ENCODE results near the gene CELF4. TPM values are rescaled to one million over a fixed set of nuclear protein-coding genes. Genes with fewer than 3 reads are reported as not detected.

The CELF4 gene
- total and polyA plus RNA-seq, 2 of the 4 experiments (the other 2 are of a cell fraction), result not detected

DNA sequence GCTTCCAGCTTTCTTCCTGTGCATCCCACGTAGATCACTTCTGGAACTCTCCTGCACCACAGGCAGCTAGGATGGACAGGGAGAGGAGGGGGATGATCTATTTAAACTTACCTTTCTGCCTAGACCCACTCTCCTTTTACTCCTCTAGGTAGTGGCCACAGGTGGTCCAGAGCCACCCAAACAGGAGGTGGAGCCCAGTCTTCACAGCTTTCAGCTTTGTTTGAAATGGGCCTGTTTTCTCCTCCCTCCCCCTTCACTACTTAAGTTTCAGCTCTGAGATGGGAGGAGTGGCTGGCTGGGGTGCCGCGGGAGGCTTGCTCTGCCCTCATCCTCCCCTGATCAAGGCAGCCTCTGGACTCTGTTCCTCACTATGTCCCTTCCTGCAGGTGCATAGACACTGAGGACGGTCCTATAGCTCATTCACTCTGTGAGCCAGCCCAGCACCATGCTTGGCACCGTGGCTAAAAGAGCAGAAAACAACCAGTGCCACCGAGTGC lies 12.6 kb upstream of the CELF4 start:
- Histone ChIP-seq H3K14ac (replicated peaks; ENCODE audit: low read depth, low read length) (no peak overlapping the region), H2BK15ac (ENCODE audit: low read depth, low read length) (no peak overlapping the region), H3K9me3 (ENCODE audit: control insufficient read depth, insufficient read depth, low read length) (no peaks in the 10 kb centered on the region), H3K4ac (ENCODE audit: low read depth, low read length) (no peak overlapping the region), H3K18ac (ENCODE audit: low read depth, low read length) (no peak overlapping the region), H3K27me3 (ENCODE audit: control insufficient read depth, insufficient read depth, low read length) (no peaks in the 10 kb centered on the region), H3K4me3 (ENCODE audit: insufficient read depth, low read depth, low read length) (no peak overlapping the region), H3K9me1 (ENCODE audit: insufficient read depth, low read length) (no peaks in the 10 kb centered on the region), H3K4me1 (ENCODE audit: control insufficient read depth, insufficient read depth, low read length) (no peaks in the 10 kb centered on the region), H3K36me3 (ENCODE audit: control insufficient read depth, insufficient read depth, low read length) (no peaks in the 10 kb centered on the region), H2AK5ac (ENCODE audit: low read depth, low read length) (no peak overlapping the region), H2AFZ (replicated peaks; ENCODE audit: low read length, poor library complexity) (no peak overlapping the region), H3K79me1 (ENCODE audit: low read depth in 1 of 2, low read length in 2 of 2) (no peaks in the 10 kb centered on the region), H4K91ac (ENCODE audit: insufficient read depth, low read depth, low read length) (no peak overlapping the region), H2BK120ac (ENCODE audit: low read depth, low read length) (no peak overlapping the region), H2BK5ac (ENCODE audit: low read depth, low read length, poor library complexity, severe bottlenecking) (no peak overlapping the region), H2BK20ac (ENCODE audit: low read depth, low read length) (no peak overlapping the region), H3K56ac (ENCODE audit: extremely low read depth, insufficient read depth, low read length) (no peak overlapping the region), H3K23ac (ENCODE audit: low read depth, low read length) (no peak overlapping the region), H4K20me1 (ENCODE audit: insufficient read depth, low read length) (no peaks in the 10 kb centered on the region), H4K5ac (ENCODE audit: low read depth, low read length) (no peak overlapping the region), H4K8ac (ENCODE audit: low read depth in 2 of 2, low read length in 2 of 2) (no peak overlapping the region), H3K9ac (ENCODE audit: low read depth, low read length) (no peak overlapping the region), H3K4me2 (ENCODE audit: low read depth, low read length) (no peak overlapping the region), H3K27ac (ENCODE audit: insufficient read depth, low read length) (no peak overlapping the region), H2AK9ac (replicated peaks; ENCODE audit: low read depth, low read length, poor library complexity) (no peak overlapping the region)
- TF ChIP-seq SMC3 (IDR thresholded peaks at IDR 0.05; ENCODE audit: low read depth, low read length) (no peak), CHD1 (IDR thresholded peaks at IDR 0.05; ENCODE audit: low read depth, low read length) (no peak), RCOR1 (IDR thresholded peaks at IDR 0.05; ENCODE audit: insufficient replicate concordance, low read length) (no peak), POLR2A (IDR thresholded peaks at IDR 0.05; ENCODE audit: low read depth, low read length) (no peak), FOS (IDR thresholded peaks at IDR 0.05; ENCODE audit: low read depth, low read length) (no peak), MXI1 (IDR thresholded peaks at IDR 0.05; ENCODE audit: borderline replicate concordance, low read depth, low read length) (no peak), CEBPB (IDR thresholded peaks at IDR 0.05; ENCODE audit: low read depth, low read length) (no peak), BHLHE40 (IDR thresholded peaks at IDR 0.05; ENCODE audit: low read depth, low read length) (no peak), RFX5 (IDR thresholded peaks at IDR 0.05; ENCODE audit: low read depth, low read length) (no peak), RAD21 (IDR thresholded peaks at IDR 0.05; ENCODE audit: low read length) (no peak), MAFK (IDR thresholded peaks at IDR 0.05; ENCODE audit: low read depth, low read length) (no peak), NFE2L2 (IDR thresholded peaks at IDR 0.05; ENCODE audit: low read depth, low read length) (no peak)
- TF ChIP-seq, protein P1, sequence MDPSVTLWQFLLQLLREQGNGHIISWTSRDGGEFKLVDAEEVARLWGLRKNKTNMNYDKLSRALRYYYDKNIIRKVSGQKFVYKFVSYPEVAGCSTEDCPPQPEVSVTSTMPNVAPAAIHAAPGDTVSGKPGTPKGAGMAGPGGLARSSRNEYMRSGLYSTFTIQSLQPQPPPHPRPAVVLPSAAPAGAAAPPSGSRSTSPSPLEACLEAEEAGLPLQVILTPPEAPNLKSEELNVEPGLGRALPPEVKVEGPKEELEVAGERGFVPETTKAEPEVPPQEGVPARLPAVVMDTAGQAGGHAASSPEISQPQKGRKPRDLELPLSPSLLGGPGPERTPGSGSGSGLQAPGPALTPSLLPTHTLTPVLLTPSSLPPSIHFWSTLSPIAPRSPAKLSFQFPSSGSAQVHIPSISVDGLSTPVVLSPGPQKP (IDR thresholded peaks at IDR 0.05; ENCODE audit: borderline replicate concordance, low read depth, low read length), result no peak
- TF ChIP-seq, protein P2, sequence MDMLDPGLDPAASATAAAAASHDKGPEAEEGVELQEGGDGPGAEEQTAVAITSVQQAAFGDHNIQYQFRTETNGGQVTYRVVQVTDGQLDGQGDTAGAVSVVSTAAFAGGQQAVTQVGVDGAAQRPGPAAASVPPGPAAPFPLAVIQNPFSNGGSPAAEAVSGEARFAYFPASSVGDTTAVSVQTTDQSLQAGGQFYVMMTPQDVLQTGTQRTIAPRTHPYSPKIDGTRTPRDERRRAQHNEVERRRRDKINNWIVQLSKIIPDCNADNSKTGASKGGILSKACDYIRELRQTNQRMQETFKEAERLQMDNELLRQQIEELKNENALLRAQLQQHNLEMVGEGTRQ (IDR thresholded peaks at IDR 0.05; ENCODE audit: low read depth, low read length), result no peak
- TF ChIP-seq, protein P3, sequence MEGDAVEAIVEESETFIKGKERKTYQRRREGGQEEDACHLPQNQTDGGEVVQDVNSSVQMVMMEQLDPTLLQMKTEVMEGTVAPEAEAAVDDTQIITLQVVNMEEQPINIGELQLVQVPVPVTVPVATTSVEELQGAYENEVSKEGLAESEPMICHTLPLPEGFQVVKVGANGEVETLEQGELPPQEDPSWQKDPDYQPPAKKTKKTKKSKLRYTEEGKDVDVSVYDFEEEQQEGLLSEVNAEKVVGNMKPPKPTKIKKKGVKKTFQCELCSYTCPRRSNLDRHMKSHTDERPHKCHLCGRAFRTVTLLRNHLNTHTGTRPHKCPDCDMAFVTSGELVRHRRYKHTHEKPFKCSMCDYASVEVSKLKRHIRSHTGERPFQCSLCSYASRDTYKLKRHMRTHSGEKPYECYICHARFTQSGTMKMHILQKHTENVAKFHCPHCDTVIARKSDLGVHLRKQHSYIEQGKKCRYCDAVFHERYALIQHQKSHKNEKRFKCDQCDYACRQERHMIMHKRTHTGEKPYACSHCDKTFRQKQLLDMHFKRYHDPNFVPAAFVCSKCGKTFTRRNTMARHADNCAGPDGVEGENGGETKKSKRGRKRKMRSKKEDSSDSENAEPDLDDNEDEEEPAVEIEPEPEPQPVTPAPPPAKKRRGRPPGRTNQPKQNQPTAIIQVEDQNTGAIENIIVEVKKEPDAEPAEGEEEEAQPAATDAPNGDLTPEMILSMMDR (conservative IDR thresholded peaks at IDR 0.05; ENCODE audit: low read depth, low read length), result no peak
- dilution Hi-C loops (cut with HindIII; ENCODE audit: low sequenced_read_pairs, unreplicated experiment) (no loop called here), intact Hi-C loops (cut with micrococcal nuclease) (no loop called here), in situ Hi-C loops (cut with MboI; ENCODE audit: low sequenced_read_pairs) (no loop called here)
- no peak for ATAC-seq (ENCODE audit: low read depth)
- CTCF ChIA-PET, result no interaction called here
- BruUV-seq (replicated peaks), result no TSS peak
- POLR2A ChIA-PET (ENCODE audit: unreplicated experiment), result no interaction called here
- 0% methylated on average over 1 of the region's 6 CpGs; no CpG with 5 or more reads in 1 of the 2 experiments for WGBS, 2 experiments (ENCODE audit: extremely low coverage in 2 of 2, insufficient read length in 1 of 2)
- no peak for DNase-seq
